ENCODE results near the gene ACAP3.

Gene ACAP3

GRCh38 chr1:1291548-1292441, 15.9 kb downstream of the ACAP3 start:
- DNase-seq (ENCODE audit: insufficient read length, low spot score) (no peak), FAIRE-seq (no peak)
- peak; percentile 70 for TF ChIP-seq CTCF (IDR thresholded peaks at IDR 0.05; ENCODE audit: insufficient read depth, missing control alignments)

- DNase-seq (ENCODE audit: insufficient read length, low spot score) (no peak), FAIRE-seq (no peak)
- TF ChIP-seq CTCF (IDR thresholded peaks at IDR 0.05; ENCODE audit: insufficient read depth, missing control alignments) = no peak
Observed at GRCh38 chr1:1291023-1291528, 16.7 kb downstream of the ACAP3 start.

- DNase-seq (ENCODE audit: insufficient read length, low spot score) = no peak
- TF ChIP-seq CTCF (IDR thresholded peaks at IDR 0.05; ENCODE audit: insufficient read depth, missing control alignments) = peak; percentile 45
- FAIRE-seq = no peak
Observed at GRCh38 chr1:1290238-1290731, 17.4 kb downstream of the ACAP3 start.

GRCh38 chr1:1287288-1288110, 20.2 kb downstream of the ACAP3 start:
- DNase-seq (ENCODE audit: insufficient read length, low spot score) = no peak
- no peak for FAIRE-seq
- no peak for TF ChIP-seq CTCF (IDR thresholded peaks at IDR 0.05; ENCODE audit: insufficient read depth, missing control alignments)

GRCh38 chr1:1286313-1287261, 21.1 kb downstream of the ACAP3 start:
- FAIRE-seq (no peak), DNase-seq (ENCODE audit: insufficient read length, low spot score) (no peak)
- TF ChIP-seq CTCF (IDR thresholded peaks at IDR 0.05; ENCODE audit: insufficient read depth, missing control alignments) = no peak

- no peak for TF ChIP-seq CTCF (IDR thresholded peaks at IDR 0.05; ENCODE audit: insufficient read depth, missing control alignments)
- no peak for FAIRE-seq
- no peak for DNase-seq (ENCODE audit: insufficient read length, low spot score)
Observed at GRCh38 chr1:1285611-1286311, 22.0 kb downstream of the ACAP3 start.

All from D721Med (cell line).